ENCODE results near the gene LRRC61.

GRCh38 chr7:150377196-150377595, 54.0 kb downstream of the LRRC61 start:
- TF ChIP-seq ZBTB8A (tag by site-specific recombination; IDR thresholded peaks at IDR 0.05) (no peak), CTCF (tag by site-specific recombination; IDR thresholded peaks at IDR 0.05) (no peak), MYNN (tag by site-specific recombination; IDR thresholded peaks at IDR 0.05; ENCODE audit: borderline replicate concordance) (no peak), ZNF24 (tag by site-specific recombination; IDR thresholded peaks at IDR 0.05) (no peak), ZNF561 (tag by site-specific recombination; IDR thresholded peaks at IDR 0.05; ENCODE audit: borderline replicate concordance) (no peak), TRIM28 (IDR thresholded peaks at IDR 0.05; ENCODE audit: borderline replicate concordance, low read length) (no peak), PBX3 (CRISPR knock-in tag; IDR thresholded peaks at IDR 0.05) (no peak), ZNF121 (tag by site-specific recombination; IDR thresholded peaks at IDR 0.05) (no peak), OSR2 (tag by site-specific recombination; IDR thresholded peaks at IDR 0.05) (no peak), ZNF140 (tag by site-specific recombination; IDR thresholded peaks at IDR 0.05) (no peak)
- TF ChIP-seq, protein P1, sequence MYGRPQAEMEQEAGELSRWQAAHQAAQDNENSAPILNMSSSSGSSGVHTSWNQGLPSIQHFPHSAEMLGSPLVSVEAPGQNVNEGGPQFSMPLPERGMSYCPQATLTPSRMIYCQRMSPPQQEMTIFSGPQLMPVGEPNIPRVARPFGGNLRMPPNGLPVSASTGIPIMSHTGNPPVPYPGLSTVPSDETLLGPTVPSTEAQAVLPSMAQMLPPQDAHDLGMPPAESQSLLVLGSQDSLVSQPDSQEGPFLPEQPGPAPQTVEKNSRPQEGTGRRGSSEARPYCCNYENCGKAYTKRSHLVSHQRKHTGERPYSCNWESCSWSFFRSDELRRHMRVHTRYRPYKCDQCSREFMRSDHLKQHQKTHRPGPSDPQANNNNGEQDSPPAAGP (tag by site-specific recombination; IDR thresholded peaks at IDR 0.05), result no peak
